Left lung (tissue), 10 donors: Measurements from ENCODE around the gene CES4A. TPM values are rescaled to one million over a fixed set of nuclear protein-coding genes. Genes with fewer than 3 reads are reported as not detected.

Experiments
- ATAC-seq: fragments of 200-7000 bp; cut with Tn5 transposase; one replicate; pipeline ENCODE4 v1.9.1; 2020; ENCODE audit warnings: moderate library complexity
- DNase-seq, 4 donors: peaks; one replicate each; pipeline ENCODE4 v3.0.0-alpha.2; 2013 to 2020
- H3K27ac ChIP-seq, 2 donors: fragments of 200-600 bp; sonication (generic) in 1 of 2; one replicate each; pipeline versions ENCODE4 v1.5.0 to v1.8.0; 2020 to 2021
- H3K27me3 ChIP-seq, 2 donors: fragments of 200-600 bp; sonication (generic) in 1 of 2; one replicate each; pipeline versions ENCODE4 v1.5.0 to v1.8.0; 2020 to 2021
- H3K36me3 ChIP-seq, 2 donors: fragments of 200-600 bp; sonication (generic) in 1 of 2; one replicate each; pipeline versions ENCODE4 v1.5.0 to v1.8.0; 2020 to 2021
- H3K4me1 ChIP-seq, 2 donors: fragments of 200-600 bp; one replicate each; pipeline ENCODE4 v1.8.0; 2021
- H3K4me3 ChIP-seq, 2 donors: fragments of 200-600 bp; sonication (generic) in 1 of 2; one replicate each; pipeline versions ENCODE4 v1.5.0 to v1.8.0; 2020 to 2021; ENCODE audit warnings: mild to moderate bottlenecking in 1 of 2
- H3K9me3 ChIP-seq, 2 donors: fragments of 200-600 bp; sonication (generic) in 1 of 2; one replicate each; pipeline versions ENCODE4 v1.5.0 to v1.8.0; 2020 to 2021
- intact Hi-C, 2 donors: fragments of 100-400 bp; cut with DNase I; formaldehyde crosslinking; loops; one replicate each; pipeline versions ENCODE4 v1.11.2 to v1.14.2; 2022
- polyA plus RNA-seq, 6 donors: library from polyadenylated mRNA; unstranded; fragments of 120-200 nt; gene quantifications; one replicate each; pipeline ENCODE4 v1.2.1, GENCODE V29; 2013; ENCODE audit not compliant: insufficient read length in 6 of 6
- total RNA-seq, 2 donors: library from RNA; stranded (reverse); fragmentation: NEBNext Ultra II Directional; extraction: Animal tissue kit (Norgen Biotek cat#: 25700); gene quantifications; one replicate each; pipeline ENCODE4 v1.2.1, GENCODE V29; 2021
- TF ChIP-seq, protein P1 (sequence below), 2 donors: fragments of 200-600 bp; sonication (generic) in 1 of 2; IDR thresholded peaks; one replicate each; pipeline versions ENCODE4 v1.5.0 to v1.8.0; 2021; ENCODE audit warnings: antibody characterized with exemption in 2 of 2
- donor health status: DM: no; HTN: yes; CAD: no.
- donor health status: DM: no; HTN: no; CAD: no.

The CES4A gene
- total and polyA plus RNA-seq, 8 donors = 6.1 to 14.3 (median 8.0) TPM

DNA sequence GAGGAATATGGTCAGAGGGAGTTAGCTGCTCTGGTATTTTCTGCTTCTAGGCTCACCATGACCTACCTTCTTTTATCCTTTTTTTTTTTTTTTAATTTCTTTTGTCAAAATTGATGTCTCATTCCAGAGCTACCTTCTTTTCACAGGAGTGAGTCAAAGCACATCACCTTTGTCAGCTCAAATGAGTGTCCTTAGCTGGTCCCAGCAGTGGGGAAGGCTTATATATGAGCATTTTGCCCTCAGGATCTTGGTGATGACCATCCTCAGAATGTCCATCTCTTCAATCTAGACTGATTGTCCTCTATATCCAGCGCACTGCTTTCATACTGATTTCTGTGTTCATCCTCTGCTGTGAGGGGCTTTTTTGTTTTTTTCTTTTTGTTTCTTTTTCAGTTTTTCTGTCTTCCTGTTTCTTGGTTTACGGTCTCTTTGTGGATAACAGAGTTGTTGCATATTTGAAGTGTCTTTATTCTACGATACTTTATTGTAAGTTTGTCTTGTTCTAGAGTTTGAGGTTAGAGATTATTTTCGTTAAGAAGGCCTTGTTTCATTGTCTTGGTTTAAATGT is 65.5 kb downstream of the CES4A start:
- intact Hi-C loops = no loop called here
- Histone ChIP-seq H3K4me1 (peaks cover 0 to 11% of the 10 kb centered on the region in 2 donors), H3K9me3 (no peaks in the 10 kb centered on the region), H3K36me3 (no peaks in the 10 kb centered on the region), H3K27ac (peak overlapping the region in 1 of 2 donors; percentile 28), H3K4me3 (no peak overlapping the region), H3K27me3 (no peaks in the 10 kb centered on the region)
- DNase-seq = no peak
- TF ChIP-seq, protein P1, sequence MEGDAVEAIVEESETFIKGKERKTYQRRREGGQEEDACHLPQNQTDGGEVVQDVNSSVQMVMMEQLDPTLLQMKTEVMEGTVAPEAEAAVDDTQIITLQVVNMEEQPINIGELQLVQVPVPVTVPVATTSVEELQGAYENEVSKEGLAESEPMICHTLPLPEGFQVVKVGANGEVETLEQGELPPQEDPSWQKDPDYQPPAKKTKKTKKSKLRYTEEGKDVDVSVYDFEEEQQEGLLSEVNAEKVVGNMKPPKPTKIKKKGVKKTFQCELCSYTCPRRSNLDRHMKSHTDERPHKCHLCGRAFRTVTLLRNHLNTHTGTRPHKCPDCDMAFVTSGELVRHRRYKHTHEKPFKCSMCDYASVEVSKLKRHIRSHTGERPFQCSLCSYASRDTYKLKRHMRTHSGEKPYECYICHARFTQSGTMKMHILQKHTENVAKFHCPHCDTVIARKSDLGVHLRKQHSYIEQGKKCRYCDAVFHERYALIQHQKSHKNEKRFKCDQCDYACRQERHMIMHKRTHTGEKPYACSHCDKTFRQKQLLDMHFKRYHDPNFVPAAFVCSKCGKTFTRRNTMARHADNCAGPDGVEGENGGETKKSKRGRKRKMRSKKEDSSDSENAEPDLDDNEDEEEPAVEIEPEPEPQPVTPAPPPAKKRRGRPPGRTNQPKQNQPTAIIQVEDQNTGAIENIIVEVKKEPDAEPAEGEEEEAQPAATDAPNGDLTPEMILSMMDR (IDR thresholded peaks at IDR 0.05) = no peak
- ATAC-seq = no peak

DNA sequence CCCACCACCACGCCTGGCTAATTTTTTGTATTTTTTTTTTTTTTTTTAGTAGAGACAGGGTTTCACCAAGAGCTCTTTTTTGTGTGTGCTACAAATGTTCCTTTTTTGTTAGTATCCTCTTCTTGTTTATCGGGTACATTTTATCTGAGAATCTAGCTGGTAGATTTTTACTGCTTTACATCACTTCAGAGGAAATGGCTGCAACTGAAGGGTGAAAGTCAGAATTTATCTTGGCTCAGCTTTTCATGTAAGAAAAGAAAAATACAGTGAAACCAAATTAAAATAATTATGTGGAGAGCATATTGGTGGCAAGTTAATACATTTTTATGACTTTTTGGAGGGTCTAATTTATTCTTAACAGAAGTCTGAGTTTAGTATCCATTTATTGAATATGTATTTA is 66.5 kb downstream of the CES4A start:
- TF ChIP-seq, protein P1 (IDR thresholded peaks at IDR 0.05) = no peak

DNA sequence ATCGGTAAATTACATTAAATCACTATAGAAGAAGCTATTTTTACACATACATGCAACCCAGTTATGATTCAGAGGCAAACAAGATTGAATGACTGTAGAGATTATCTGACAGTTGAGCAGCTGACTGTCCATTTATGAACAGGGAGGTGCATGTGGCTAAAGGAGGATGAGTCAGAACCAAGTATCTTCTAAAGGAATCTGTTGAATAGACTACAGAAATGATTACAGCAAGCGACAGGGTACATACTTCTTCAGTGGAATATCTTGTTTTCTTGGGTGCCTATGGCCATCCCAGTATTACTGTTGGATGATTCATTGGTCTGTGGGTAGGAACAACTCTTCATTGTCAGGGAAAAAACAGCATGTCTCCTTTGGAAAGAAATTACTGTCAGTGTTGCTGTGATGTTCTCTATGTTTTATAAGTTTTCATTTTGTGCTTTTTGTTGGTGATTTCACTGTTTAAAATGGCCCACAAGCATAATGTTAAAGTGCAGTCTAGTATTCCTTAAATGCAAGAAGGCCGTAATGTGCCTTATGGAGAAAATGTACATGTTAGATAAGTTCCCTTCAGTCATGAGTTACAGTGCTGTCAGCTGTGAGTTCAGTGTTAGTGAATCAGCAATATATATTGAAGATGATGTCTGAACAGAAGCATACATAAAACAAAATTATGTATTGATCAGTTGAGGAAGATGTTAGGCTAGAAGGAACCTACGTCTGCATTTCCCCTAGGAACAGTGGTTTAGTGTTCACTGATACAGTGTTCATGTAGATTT is 67.5 kb downstream of the CES4A start:
- intact Hi-C loops = no loop called here
- Histone ChIP-seq H3K9me3 (no peaks in the 10 kb centered on the region), H3K27ac (peak overlapping the region in 1 of 2 donors; percentile 33), H3K4me3 (no peak overlapping the region), H3K4me1 (peaks cover 0 to 11% of the 10 kb centered on the region in 2 donors), H3K27me3 (no peaks in the 10 kb centered on the region), H3K36me3 (no peaks in the 10 kb centered on the region)
- ATAC-seq (peak; percentile 74), DNase-seq (no peak)
- TF ChIP-seq, protein P1 (IDR thresholded peaks at IDR 0.05) = no peak

More for the DNA sequence above, 66.5 kb downstream of the CES4A start:
- no peak for DNase-seq
- Histone ChIP-seq H3K27me3 (no peaks in the 10 kb centered on the region), H3K36me3 (no peaks in the 10 kb centered on the region), H3K9me3 (no peaks in the 10 kb centered on the region), H3K4me3 (no peak overlapping the region), H3K4me1 (peaks cover 0 to 11% of the 10 kb centered on the region in 2 donors), H3K27ac (no peak overlapping the region)
- intact Hi-C loops = no loop called here
- no peak for ATAC-seq

Other genes starting within 250 kb of the CES4A start
- gene DYNC1LI2, start 237.0 kb upstream of the CES4A start, total RNA-seq = 100 to 1,000 TPM; 118 to 141 TPM
- gene DYNC1LI2, start 237.0 kb upstream of the CES4A start, polyA plus RNA-seq = 100 to 1,000 TPM; 137 to 162 (median 147) TPM
- not detected for gene TERB1, start 187.0 kb upstream of the CES4A start, total RNA-seq
- under 1 TPM; 0.07 to 0.46 (median 0.13) TPM for gene TERB1, start 187.0 kb upstream of the CES4A start, polyA plus RNA-seq
- gene NAE1, start 157.6 kb upstream of the CES4A start, total RNA-seq = 10 to 100 TPM; 41.8 to 45.2 TPM
- 10 to 100 TPM; 79.1 to 98.9 (median 88.1) TPM for gene NAE1, start 157.6 kb upstream of the CES4A start, polyA plus RNA-seq
- not detected for gene CA7, start 144.2 kb upstream of the CES4A start, total RNA-seq
- not detected for gene CA7, start 144.2 kb upstream of the CES4A start, polyA plus RNA-seq
- gene PDP2, start 108.1 kb upstream of the CES4A start, total RNA-seq = 10 to 100 TPM; 17.4 to 36.3 TPM
- 10 to 100 TPM in 2 of 6 donors, 1 to 10 TPM in 4; 8.9 to 10.8 (median 9.2) TPM for gene PDP2, start 108.1 kb upstream of the CES4A start, polyA plus RNA-seq
- gene CDH16, start 69.7 kb upstream of the CES4A start, total RNA-seq = under 1 TPM in 1 of 2 donors, not detected in 1; 0.32 TPM
- 10 to 100 TPM; 23.8 to 68.1 (median 49.1) TPM for gene CDH16, start 69.7 kb upstream of the CES4A start, polyA plus RNA-seq
- 10 to 100 TPM in 1 of 2 donors, 1 to 10 TPM in 1; 8.2 to 31.8 TPM for gene RRAD, start 63.1 kb upstream of the CES4A start, total RNA-seq
- 10 to 100 TPM in 2 of 6 donors, 1 to 10 TPM in 4; 8.1 to 14.3 (median 9.0) TPM for gene RRAD, start 63.1 kb upstream of the CES4A start, polyA plus RNA-seq
- gene CIAO2B, start 54.2 kb upstream of the CES4A start, total RNA-seq = 10 to 100 TPM; 81.7 to 82.5 TPM
- gene CIAO2B, start 54.2 kb upstream of the CES4A start, polyA plus RNA-seq = 10 to 100 TPM; 70.9 to 84.0 (median 80.8) TPM
- 10 to 100 TPM; 31.7 to 38.4 TPM for gene CES2, start 53.1 kb upstream of the CES4A start, total RNA-seq
- gene CES2, start 53.1 kb upstream of the CES4A start, polyA plus RNA-seq = 10 to 100 TPM; 33.0 to 41.8 (median 35.7) TPM
- 1 to 10 TPM in 1 of 2 donors, under 1 TPM in 1; 0.79 to 1.6 TPM for gene CES3, start 27.3 kb upstream of the CES4A start, total RNA-seq
- 1 to 10 TPM; 3.5 to 5.3 (median 4.8) TPM for gene CES3, start 27.3 kb upstream of the CES4A start, polyA plus RNA-seq
- 10 to 100 TPM; 46.8 to 47.6 TPM for gene CBFB, start 40.6 kb downstream of the CES4A start, total RNA-seq
- gene CBFB, start 40.6 kb downstream of the CES4A start, polyA plus RNA-seq = 10 to 100 TPM; 58.4 to 69.9 (median 64.8) TPM
- gene PHAF1, start 121.4 kb downstream of the CES4A start, total RNA-seq = 10 to 100 TPM; 12.3 to 21.7 TPM
- gene PHAF1, start 121.4 kb downstream of the CES4A start, polyA plus RNA-seq = 10 to 100 TPM; 22.7 to 26.5 (median 23.6) TPM
- gene B3GNT9, start 162.4 kb downstream of the CES4A start, total RNA-seq = 10 to 100 TPM; 18.6 to 29.4 TPM
- gene B3GNT9, start 162.4 kb downstream of the CES4A start, polyA plus RNA-seq = 10 to 100 TPM; 16.2 to 25.7 (median 19.9) TPM
- gene TRADD, start 171.3 kb downstream of the CES4A start, total RNA-seq = 10 to 100 TPM; 25.1 to 25.5 TPM
- gene TRADD, start 171.3 kb downstream of the CES4A start, polyA plus RNA-seq = 1 to 10 TPM; 5.8 to 8.6 (median 7.8) TPM
- gene FBXL8, start 171.4 kb downstream of the CES4A start, total RNA-seq = 10 to 100 TPM; 22.1 to 22.9 TPM
- 1 to 10 TPM; 1.8 to 4.1 (median 3.2) TPM for gene FBXL8, start 171.4 kb downstream of the CES4A start, polyA plus RNA-seq
- 10 to 100 TPM; 28.1 to 38.2 TPM for gene HSF4, start 176.2 kb downstream of the CES4A start, total RNA-seq
- 1 to 10 TPM; 2.5 to 5.9 (median 4.8) TPM for gene HSF4, start 176.2 kb downstream of the CES4A start, polyA plus RNA-seq
- 10 to 100 TPM; 29.5 to 36.7 TPM for gene NOL3, start 181.9 kb downstream of the CES4A start, total RNA-seq
- 10 to 100 TPM; 11.9 to 19.6 (median 17.3) TPM for gene NOL3, start 181.9 kb downstream of the CES4A start, polyA plus RNA-seq
- gene MATCAP1, start 195.4 kb downstream of the CES4A start, total RNA-seq = 10 to 100 TPM; 36.8 to 44.7 TPM
- gene MATCAP1, start 195.4 kb downstream of the CES4A start, polyA plus RNA-seq = 10 to 100 TPM; 43.5 to 66.9 (median 59.5) TPM
- 10 to 100 TPM; 10.9 to 16.9 TPM for gene EXOC3L1, start 201.5 kb downstream of the CES4A start, total RNA-seq
- gene EXOC3L1, start 201.5 kb downstream of the CES4A start, polyA plus RNA-seq = 10 to 100 TPM in 2 of 6 donors, 1 to 10 TPM in 4; 7.5 to 13.7 (median 9.7) TPM
- gene E2F4, start 203.6 kb downstream of the CES4A start, total RNA-seq = 10 to 100 TPM; 47.7 to 81.4 TPM
- 10 to 100 TPM; 45.7 to 70.8 (median 53.9) TPM for gene E2F4, start 203.6 kb downstream of the CES4A start, polyA plus RNA-seq
- 10 to 100 TPM; 14.8 to 21.2 TPM for gene ELMO3, start 210.5 kb downstream of the CES4A start, total RNA-seq
- gene ELMO3, start 210.5 kb downstream of the CES4A start, polyA plus RNA-seq = 1 to 10 TPM; 4.9 to 9.6 (median 6.8) TPM
- gene TMEM208, start 238.5 kb downstream of the CES4A start, total RNA-seq = 10 to 100 TPM; 43.8 to 56.9 TPM
- gene TMEM208, start 238.5 kb downstream of the CES4A start, polyA plus RNA-seq = 10 to 100 TPM; 23.1 to 26.4 (median 24.8) TPM